Heart right ventricle (tissue), 16 donors: ENCODE results near the gene SLX4IP. TPM values are rescaled to one million over a fixed set of nuclear protein-coding genes. Genes with fewer than 3 reads are reported as not detected.
A peak's percentile ranks its signal among the peaks of the same experiment; 100 is the strongest.
"Not testable (repeated sequence)": the region's sequence is repeated elsewhere in the genome, so short reads cannot be mapped to it uniquely, and the experiment has no call there.

Source experiments
- ATAC-seq, 8 donors: fragments of 200-7000 bp; cut with Tn5 transposase; one replicate each; pipeline ENCODE4 v1.9.1; 2020; ENCODE audit warnings: mild to moderate bottlenecking in 8 of 8, moderate library complexity in 8 of 8, moderate number of reproducible peaks in 1 of 8
- DNase-seq, 2 donors: peaks; one replicate each; pipeline ENCODE4 v3.0.0-alpha.2; 2020
- H3K27ac ChIP-seq, 10 donors: fragments of 200-600 bp; sonication (generic) in 2 of 10; one replicate each; pipeline versions ENCODE4 v1.5.0 to v1.8.0; 2020 to 2022; ENCODE audit warnings: mild to moderate bottlenecking in 3 of 10
- H3K27me3 ChIP-seq, 7 donors: fragments of 200-600 bp; one replicate each; pipeline ENCODE4 v1.8.0; 2021 to 2022; ENCODE audit warnings: mild to moderate bottlenecking in 2 of 7
- H3K36me3 ChIP-seq, 9 donors: fragments of 200-600 bp; sonication (generic) in 1 of 9; one replicate each; pipeline versions ENCODE4 v1.5.0 to v1.8.0; 2020 to 2022; ENCODE audit warnings: mild to moderate bottlenecking in 2 of 9
- H3K4me1 ChIP-seq, 9 donors: fragments of 200-600 bp; sonication (generic) in 1 of 9; one replicate each; pipeline versions ENCODE4 v1.5.0 to v1.8.0; 2020 to 2022; ENCODE audit warnings: mild to moderate bottlenecking in 4 of 9
- H3K4me3 ChIP-seq, 10 donors: fragments of 200-600 bp; sonication (generic) in 2 of 10; one replicate each; pipeline versions ENCODE4 v1.5.0 to v1.8.0; 2020 to 2022; ENCODE audit warnings: mild to moderate bottlenecking in 7 of 10, moderate library complexity in 2 of 10
- H3K9me3 ChIP-seq, 11 donors: fragments of 200-600 bp in 10 of 11; sonication (generic) in 2 of 11; one replicate each; pipeline versions ENCODE4 v1.5.0 to v1.8.0; 2013 to 2022; ENCODE audit warnings: mild to moderate bottlenecking in 2 of 11, control low read depth in 1 of 11, moderate library complexity in 1 of 11
- WGBS, 2 donors: extraction: QIAGEN DNeasy Blood & Tissue Kit; methylation state at CpG; one replicate each; pipeline ENCODE4 v1.1.7; 2013; ENCODE audit warnings: inconsistent platforms in 1 of 2; 5-methylcytosine and 5-hydroxymethylcytosine counted together
- intact Hi-C, 10 donors: fragments of 100-400 bp; cut with DNase I; formaldehyde crosslinking; loops; one replicate each; pipeline versions ENCODE4 v1.11.1 to v1.14.2; 2022
- polyA plus RNA-seq, 2 donors: library from polyadenylated mRNA; stranded (reverse); fragments of 200-250 nt; gene quantifications; one replicate each; pipeline ENCODE4 v1.2.3, GENCODE V29; 2013
- total RNA-seq, 10 donors: library from RNA; stranded (reverse); fragmentation: NEBNext Ultra II Directional in 3 of 10; extraction: Animal tissue kit (Norgen Biotek cat#: 25700) in 3 of 10; gene quantifications; one replicate each; pipeline versions ENCODE4 v1.2.1 to v1.2.4, GENCODE V29; 2021 to 2023
- TF ChIP-seq, protein P1 (sequence below), 9 donors: fragments of 200-600 bp; sonication (generic) in 2 of 9; IDR thresholded peaks; one replicate each; pipeline versions ENCODE4 v1.5.0 to v1.8.0; 2021 to 2022; ENCODE audit warnings: antibody characterized with exemption in 9 of 9, mild to moderate bottlenecking in 5 of 9, moderate library complexity in 1 of 9
- donor health status: Arrhythmogenic right ventricular cardiomyopathy.
- donor health status: ischemic (EF 13 %, LVEDD 7.1; RV severe dilation, severe dysfunction).
- donor health status: healthy with polysubstance abuse.
- donor health status: DM: no; HTN: yes; CAD: no.
- donor health status: DM: no; HTN: no; CAD: no.
- donor health status: ischemic (EF 25% LVEDD 6.9; RV normal size, moderate dysfunction).
- donor health status: ischemic (EF 25% LVEDD 5.7; RV mildly dilated, moderate dysfunction).
- donor health status: healthy.
- donor health status: DM: yes; HTN: yes; CAD: no.
- donor health status: Ischemic cardiomyopathy.
- donor health status: ischemic (EF 35%, LVEDD 5.7; RV mildly dilated, moderate dysfunction).
- donor health status: nonischemic (EF 11% LVEDD 7.7; RV severe dilation, severe dysfunction).
- donor health status: DM: yes; HTN: yes; CAD: no.
- donor health status: PGD.
- donor health status: ischemic (EF 29% LVEDD 5.4; RV normal size, mild dysfunction).
- donor health status: nonischemic (EF 23%, LVEDD 6.1; RV moderate dilation, normal function).

The SLX4IP gene
- total and polyA plus RNA-seq, 12 donors, result 0.71 to 3.1 (median 2.6) TPM

DNA sequence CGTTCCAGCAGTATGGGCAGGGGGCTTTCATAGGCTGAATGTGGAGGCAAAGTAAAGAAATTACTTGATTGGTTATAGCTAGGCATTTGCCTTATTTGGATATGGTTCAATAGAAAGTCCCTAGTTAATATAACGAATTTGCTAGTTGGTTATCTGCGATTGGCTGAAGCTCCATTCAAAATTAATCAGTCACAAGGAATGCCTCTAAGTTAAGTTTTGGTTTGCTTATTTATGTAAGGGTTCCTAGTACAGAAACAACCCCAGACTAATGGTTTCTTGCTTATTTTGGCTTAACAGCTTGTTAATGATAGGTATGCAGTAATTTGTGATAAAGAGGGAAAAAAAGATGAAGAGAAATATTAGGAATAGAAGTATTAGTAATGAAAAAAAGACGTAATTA lies 151.2 kb downstream of the SLX4IP start:
- ATAC-seq, result no peak
- Histone ChIP-seq H3K9me3 (no peaks in the 10 kb centered on the region), H3K36me3 (no peaks in the 10 kb centered on the region), H3K27ac (no peak overlapping the region), H3K27me3 (no peaks in the 10 kb centered on the region), H3K4me1 (peaks cover 0 to 12% (median 2%) of the 10 kb centered on the region in 9 donors), H3K4me3 (no peak overlapping the region)
- TF ChIP-seq, protein P1, sequence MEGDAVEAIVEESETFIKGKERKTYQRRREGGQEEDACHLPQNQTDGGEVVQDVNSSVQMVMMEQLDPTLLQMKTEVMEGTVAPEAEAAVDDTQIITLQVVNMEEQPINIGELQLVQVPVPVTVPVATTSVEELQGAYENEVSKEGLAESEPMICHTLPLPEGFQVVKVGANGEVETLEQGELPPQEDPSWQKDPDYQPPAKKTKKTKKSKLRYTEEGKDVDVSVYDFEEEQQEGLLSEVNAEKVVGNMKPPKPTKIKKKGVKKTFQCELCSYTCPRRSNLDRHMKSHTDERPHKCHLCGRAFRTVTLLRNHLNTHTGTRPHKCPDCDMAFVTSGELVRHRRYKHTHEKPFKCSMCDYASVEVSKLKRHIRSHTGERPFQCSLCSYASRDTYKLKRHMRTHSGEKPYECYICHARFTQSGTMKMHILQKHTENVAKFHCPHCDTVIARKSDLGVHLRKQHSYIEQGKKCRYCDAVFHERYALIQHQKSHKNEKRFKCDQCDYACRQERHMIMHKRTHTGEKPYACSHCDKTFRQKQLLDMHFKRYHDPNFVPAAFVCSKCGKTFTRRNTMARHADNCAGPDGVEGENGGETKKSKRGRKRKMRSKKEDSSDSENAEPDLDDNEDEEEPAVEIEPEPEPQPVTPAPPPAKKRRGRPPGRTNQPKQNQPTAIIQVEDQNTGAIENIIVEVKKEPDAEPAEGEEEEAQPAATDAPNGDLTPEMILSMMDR (IDR thresholded peaks at IDR 0.05), result no peak
- intact Hi-C loops, result no loop called here
- no peak for DNase-seq
- WGBS, 2 donors, result 90 to 91% methylated on average over 4 of the region's 4 CpGs

DNA sequence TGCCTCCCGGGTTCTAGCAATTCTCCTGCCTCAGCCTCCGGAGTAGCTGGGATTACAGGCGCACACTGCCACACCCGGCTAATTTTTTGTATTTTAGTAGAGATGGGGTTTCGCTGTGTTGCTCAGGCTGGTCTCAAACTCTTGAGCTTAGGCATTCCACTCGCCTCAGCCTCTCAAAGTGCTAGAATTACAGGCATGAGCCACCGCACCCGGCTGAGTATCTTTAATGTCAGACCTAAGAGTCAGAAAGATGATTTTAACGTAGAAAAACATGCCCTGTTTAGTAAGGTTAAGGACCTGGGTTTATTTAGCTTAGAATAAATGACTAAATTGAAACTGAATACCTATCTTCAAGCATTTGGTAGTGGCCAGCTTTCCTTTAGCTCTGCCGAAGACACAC lies 155.3 kb downstream of the SLX4IP start:
- ATAC-seq, intact Hi-C loops, H3K36me3 ChIP-seq, H3K9me3 ChIP-seq, DNase-seq, H3K4me3 ChIP-seq, H3K27me3 ChIP-seq: not testable (repeated sequence)
- H3K4me1 ChIP-seq, result peaks cover 0 to 23% (median 12%) of the 10 kb centered on the region in 9 donors
- H3K27ac ChIP-seq, result peak overlapping the region in 1 of 10 donors; percentile 28
- WGBS, 2 donors, result 95 to 96% methylated on average over 10 of the region's 10 CpGs

DNA sequence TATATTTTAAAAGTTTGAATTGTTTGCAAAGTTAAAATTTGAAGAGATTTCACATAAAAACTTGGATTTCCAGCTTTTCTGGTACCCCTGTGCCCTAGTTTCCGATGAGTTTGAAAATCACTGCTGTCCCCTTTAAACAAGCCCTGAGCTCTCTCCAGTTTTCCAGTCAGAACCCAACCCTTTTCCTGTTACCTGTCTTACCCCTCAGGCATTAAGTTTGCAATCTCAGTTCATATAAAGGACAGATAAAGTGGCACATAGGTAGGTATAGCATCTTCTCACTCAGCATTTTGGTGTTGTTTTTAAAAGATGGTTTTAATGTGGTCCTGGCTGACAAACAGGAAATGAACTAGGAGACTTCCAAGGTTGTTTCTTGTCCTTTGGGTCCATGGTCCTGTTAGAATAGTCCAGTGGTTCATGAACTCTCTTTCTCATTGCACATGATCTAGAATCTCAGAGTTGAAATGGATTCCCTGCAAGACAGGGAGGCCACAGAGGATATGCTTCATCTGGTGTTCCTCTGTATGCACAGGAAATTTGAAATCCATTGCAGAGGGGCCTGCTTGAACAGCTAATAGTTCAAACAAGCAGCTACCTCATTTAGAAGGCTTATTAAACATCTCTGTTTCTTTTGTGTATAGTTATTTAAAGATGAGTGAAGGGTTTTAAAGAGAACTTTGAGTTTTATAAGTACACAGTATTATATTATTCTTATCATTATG lies 156.0 kb downstream of the SLX4IP start:
- DNase-seq (no peak), ATAC-seq (peak in 2 of 8 donors; percentile 16 to 28)
- peaks cover 0 to 23% (median 12%) of the 10 kb centered on the region in 9 donors for H3K4me1 ChIP-seq
- H3K36me3 ChIP-seq, result no peaks in the 10 kb centered on the region
- peak overlapping the region in 8 of 10 donors; percentile 0 to 54 (median 26) for H3K27ac ChIP-seq
- H3K9me3 ChIP-seq, result no peaks in the 10 kb centered on the region
- WGBS, 2 donors, result 95 to 100% methylated on average over 1 of the region's 1 CpG
- intact Hi-C loops, result no loop called here
- H3K27me3 ChIP-seq, result no peaks in the 10 kb centered on the region
- no peak overlapping the region for H3K4me3 ChIP-seq
- TF ChIP-seq, protein P1 (IDR thresholded peaks at IDR 0.05), result no peak

DNA sequence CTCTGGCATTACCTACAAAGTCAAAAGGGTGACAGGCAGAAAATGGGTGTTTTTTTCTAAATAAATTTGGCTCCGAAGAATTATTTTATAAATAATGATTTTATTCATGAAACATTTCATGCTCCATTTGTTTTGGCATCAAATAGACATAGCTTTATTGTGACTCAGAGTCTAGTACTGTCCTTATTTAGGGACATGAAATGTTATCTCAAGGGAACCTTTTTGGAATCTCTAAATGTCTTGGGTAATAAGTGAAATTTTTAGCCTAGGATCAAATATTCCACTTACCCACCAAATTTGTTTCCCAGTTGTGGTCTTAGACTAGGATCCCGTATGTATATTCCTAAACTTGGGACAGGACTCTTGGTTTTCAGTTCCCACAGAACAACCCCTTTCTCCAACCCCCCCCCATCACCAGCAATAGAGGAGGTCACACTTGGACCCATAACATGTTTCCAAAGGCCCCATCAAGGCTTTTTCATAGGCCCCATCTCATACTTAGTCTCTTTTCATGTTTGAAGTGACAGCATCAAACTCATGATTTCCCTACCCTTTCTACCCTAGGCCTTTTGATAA lies 156.9 kb downstream of the SLX4IP start:
- DNase-seq (no peak), ATAC-seq (peak in 7 of 8 donors; percentile 58 to 84 (median 80))
- peak overlapping the region in 7 of 10 donors; percentile 0 to 68 (median 32) for H3K27ac ChIP-seq
- H3K9me3 ChIP-seq, result no peaks in the 10 kb centered on the region
- no peaks in the 10 kb centered on the region for H3K27me3 ChIP-seq
- no peak overlapping the region for H3K4me3 ChIP-seq
- no peaks in the 10 kb centered on the region for H3K36me3 ChIP-seq
- TF ChIP-seq, protein P1 (IDR thresholded peaks at IDR 0.05), result no peak
- intact Hi-C loops, result no loop called here
- 71 to 74% methylated on average over 2 of the region's 2 CpGs for WGBS, 2 donors
- peaks cover 0 to 25% (median 12%) of the 10 kb centered on the region in 9 donors for H3K4me1 ChIP-seq
